HG03139 (cell line): ENCODE measurements around the gene PPM1E.
"Not testable (repeated sequence)": the region's sequence is repeated elsewhere in the genome, so short reads cannot be mapped to it uniquely, and the experiment has no call there.

ENCODE experiments used
- ATAC-seq: cut with Tn5 transposase; IDR thresholded peaks from one replicate; pipeline ENCODE4 v1.9.1; 2021; ENCODE audit not compliant: unreplicated experiment

PPM1E gene

DNA sequence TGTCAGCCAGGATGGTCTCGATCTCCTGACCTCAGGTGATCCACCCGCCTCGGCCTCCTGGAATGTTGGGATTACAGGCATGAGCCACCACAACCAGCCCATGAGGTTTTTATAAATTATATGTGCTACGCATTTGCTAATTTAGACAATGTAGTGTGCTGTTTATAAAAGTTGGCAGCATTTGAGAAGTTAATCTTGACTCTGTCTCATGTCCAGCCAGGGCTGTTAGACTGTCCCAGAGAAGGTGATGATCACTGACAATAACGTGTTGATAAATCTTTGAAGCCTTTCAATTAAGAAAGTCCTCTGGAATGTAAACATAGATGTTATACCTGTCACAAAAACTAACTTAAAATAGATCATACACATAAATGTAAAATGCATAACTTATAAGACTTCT lies 82.0 kb downstream of the PPM1E start:
- ATAC-seq: no peak

DNA sequence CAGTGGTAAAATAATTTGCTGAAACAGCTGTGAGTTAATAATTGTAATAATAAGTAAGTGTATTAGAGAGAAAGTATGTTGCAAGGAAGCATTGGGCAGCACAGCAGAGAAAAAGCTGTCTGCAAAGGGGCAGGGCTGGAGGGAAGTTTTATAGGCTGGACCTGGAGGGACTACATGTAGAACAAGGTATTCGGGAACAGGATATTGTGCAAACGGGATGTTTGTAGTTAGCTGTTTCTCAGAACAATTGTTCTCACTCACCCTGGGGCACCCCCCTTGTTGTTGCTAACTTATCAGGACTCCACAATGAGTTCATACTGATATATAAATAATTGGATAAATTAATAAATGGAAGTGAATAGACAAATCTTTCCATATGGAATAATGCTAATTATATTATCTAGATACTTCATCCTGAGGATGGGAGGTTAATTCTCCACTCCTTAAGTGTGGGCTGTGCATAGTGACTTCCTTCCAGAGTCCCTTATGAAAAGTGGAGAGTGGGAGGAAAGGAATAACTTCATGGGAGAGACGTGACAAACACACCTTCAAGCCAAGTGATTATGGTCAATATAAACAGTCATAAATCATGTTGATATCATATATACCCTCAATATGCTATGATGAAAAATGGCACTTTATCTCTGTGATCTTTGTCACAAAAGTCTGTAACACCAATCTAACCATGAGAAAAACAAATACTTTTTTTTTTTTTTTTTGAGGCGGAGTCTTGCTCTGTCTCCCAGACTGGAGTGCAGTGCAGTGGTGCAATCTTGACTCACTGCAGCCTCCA lies 85.4 kb downstream of the PPM1E start:
- no peak for ATAC-seq

DNA sequence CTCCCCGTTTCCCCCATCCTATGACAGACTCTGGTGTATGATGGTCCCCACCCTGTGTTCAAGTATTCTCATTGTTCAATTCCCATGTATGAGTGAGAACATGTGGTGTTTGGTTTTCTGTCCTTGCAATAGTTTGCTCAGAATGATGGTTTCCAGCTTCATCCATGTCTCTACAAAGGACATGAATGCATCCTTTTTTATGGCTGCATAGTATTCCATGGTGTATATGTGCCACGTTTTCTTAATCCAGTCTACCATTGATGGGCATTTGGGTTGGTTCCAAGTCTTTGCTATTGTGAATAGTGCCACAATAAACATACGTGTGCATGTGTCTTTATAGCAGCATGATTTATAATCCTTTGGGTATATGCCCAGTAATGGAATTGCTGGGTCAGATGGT lies 90.8 kb downstream of the PPM1E start:
- ATAC-seq: not testable (repeated sequence)

DNA sequence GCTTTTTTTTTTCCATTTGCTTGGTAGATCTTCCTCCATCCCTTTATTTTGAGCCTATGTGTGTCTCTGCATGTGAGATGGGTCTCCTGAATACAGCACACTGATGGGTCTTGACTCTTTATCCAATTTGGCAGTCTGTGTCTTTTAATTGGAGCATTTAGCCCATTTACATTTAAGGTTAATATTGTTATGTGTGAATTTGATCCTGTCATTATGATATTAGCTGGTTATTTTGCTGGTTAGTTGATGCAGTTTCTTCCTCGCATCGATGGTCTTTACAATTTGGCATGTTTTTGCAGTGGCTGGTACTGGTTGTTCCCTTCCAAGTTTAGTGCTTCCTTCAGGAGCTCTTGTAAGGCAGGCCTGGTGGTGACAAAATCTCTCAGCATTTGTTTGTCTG lies 94.5 kb downstream of the PPM1E start:
- ATAC-seq: not testable (repeated sequence)

DNA sequence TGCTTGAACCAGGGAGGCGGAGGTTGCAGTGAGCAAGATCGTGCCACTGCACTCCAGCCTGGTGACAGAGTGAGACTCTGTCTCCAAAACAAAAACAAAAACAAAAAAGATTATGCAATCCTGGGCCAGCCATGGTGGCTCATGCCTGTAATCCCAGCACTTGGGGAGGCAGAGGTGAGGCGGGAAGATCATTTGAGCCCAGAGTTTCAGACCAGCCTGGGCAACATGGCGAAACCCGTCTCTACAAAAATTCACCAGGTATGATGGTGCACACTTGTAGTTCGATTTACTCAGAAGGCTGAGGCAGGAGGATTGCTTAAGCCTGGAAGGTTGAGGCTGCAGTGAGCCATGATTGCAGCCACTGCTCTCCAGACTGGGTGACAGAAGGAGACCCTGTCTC lies 109.6 kb downstream of the PPM1E start:
- no peak for ATAC-seq

DNA sequence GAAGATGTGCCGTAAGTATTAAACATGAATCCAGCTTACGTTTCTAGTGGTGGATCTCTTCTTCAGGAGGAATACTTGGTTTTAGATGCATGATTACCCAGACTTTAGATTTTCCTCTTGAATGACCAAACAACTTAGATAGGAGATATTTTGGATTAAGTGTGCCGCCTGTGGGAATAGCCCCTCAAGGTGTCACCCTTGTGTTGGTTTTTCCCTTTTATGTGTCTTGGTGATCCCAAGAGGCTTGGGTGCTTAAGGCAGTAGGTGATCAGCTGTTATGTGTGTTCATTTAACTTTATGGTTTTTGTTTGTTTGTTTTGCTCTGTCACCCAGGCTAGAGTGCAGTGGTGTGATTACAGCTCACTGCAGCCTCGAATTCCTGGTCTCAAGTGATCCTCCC lies 115.1 kb downstream of the PPM1E start:
- ATAC-seq: no peak

DNA sequence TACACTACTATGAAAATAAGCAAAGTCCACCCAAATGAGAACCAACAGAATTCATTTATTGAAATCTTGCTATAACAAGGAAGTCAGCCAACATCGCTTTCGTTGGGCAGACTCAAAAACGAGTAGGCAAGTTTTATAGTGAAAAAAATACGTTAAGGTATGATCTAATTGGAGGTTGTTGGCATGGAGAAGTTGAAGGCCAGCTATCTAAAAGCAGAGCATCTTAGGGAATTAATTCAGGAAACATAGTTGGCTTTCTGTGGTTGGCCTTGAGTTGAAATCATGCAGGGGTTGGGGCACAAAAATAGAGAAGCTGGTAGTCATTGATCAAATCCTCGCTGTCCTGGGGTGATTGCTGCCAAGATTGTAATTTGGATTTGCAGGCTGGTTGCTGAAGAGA lies 118.3 kb downstream of the PPM1E start:
- no peak for ATAC-seq

DNA sequence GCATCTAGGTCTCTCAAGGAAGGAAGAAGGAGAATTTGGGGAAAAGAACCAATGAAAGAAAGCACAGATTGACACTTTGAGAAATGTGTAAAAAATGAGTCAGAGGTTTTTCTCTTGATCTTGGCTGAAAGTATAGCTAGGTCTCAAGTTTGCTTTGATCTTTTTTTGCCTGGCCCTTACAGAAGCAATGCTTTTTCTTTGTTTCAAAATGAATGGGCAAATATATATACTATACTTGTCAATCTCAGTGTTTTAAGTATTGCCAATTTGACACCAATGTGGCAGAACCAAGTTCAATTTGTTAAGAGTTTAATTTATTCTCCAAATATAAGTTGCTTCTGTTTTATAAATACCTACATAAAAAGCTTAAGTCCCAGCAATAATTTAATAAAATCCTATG lies 119.6 kb downstream of the PPM1E start:
- ATAC-seq: no peak

DNA sequence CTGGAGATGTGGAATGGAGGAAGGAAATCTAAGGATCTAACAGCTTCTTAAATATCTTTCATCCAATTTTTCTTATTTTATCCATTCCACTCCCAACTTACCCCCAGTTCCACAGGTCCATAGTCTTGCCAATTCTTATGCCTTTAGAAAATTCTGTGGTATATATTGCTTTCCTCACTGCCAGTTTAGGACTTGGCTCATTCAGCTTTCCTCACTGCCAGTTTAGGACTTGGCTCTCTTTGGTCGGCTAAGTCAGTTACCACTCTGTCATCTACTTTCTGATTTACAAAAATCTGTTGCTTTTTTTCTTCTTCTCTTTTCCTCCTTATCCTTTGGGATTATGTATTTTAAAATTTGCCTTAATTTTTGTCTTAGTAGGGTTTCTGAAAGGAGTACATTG lies 128.5 kb downstream of the PPM1E start:
- ATAC-seq: no peak

DNA sequence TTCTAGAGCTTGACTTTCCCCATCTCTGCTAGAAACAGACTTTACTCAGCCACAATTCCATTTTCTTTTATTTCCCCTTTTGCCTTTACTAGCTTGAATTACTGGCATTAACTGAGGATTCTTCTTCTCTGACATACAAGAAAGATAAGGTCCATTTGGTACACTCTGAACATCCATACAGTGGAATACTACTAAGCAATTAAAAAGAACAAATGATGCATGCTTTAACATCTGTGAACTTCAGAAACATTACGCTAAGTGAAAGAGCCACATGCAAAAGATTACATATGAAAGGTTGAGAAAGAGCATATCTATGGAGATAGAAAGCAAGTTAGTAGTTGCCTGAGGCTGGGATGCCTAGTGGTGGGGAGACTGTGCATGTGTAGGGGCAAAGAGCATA lies 130.9 kb downstream of the PPM1E start:
- ATAC-seq: no peak

DNA sequence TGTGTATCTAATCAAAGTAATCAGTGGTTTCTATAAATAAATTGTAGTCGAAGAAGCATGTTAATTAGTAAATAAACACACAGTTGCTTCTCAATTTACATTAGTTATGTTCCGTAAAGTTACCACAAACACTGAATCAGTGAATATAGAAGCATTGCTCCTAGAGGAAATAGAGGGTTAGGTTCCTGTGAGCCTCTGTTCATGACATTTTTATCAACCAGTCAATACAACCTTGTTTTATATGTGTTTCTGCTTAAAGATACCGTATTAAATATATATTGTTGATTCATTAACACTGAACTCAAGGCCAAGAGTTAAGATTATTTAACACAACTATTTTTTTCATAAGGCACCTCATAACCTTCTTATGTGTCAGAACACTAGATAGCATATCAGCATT lies 134.3 kb downstream of the PPM1E start:
- ATAC-seq: no peak

DNA sequence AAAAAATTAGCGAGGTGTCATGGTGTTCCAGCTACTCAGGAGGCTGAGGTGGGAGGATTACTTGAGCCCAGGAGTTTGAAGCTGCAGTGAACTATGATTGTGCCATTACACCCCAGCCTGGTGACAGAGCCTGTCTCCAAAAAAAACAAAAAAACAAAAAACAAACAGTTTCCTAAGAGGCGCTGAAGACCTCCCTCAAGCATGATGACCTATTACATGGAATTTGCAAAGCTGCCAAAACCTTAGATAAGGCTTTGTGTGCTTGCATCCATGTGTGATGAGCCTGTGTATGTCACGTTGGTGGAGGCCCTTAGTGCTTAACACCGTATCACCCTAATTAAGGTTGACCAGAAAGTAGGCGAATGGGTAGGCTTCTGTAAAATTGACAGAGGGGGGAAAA lies 143.5 kb downstream of the PPM1E start:
- ATAC-seq: no peak

DNA sequence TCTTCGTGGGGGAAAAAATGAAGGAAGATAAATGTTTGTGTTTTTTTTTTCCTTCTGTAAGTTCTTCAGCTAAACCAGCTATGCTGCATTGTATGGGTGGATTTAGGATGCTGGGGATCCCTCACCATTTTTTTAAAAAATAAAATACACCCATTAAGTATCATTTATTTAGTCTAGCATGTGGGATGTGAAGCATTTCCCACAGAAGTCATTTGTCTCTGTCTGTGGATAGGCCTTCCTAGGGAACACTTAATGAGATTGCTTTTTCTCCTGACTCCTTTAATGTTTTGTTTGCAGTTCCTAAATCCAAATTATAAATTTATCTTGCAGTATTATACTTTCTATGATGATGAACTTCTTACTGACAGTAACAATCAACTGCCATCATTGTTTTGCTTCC lies 146.7 kb downstream of the PPM1E start:
- no peak for ATAC-seq

DNA sequence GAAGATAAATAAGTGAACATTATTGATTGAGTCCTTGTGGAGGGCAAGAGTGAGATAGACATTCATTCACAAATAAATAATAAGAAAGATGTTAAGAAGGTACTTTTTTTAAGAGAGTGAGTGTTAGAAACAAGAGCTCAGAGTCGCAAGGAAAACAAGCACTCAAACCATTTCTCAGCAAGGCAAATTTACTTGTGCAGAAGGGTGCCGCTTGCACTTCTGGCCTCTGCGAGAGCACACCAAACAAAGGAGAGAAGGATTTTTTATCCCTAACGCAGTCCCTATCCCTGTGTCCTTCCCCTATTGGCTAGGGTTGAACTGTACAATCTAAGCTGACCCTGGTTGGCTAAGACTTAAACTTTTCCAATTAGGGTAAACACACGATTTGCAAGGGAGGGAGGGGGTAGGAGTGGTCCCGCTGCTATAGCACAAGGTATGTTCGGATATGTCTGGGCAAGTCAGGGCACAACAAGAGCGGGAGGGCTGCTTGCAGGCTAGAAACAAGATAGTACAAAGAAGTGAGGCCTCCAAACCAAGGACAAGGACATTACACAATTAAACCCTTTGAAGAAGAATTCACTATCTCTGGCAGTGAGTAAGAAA lies 156.2 kb downstream of the PPM1E start:
- no peak for ATAC-seq

DNA sequence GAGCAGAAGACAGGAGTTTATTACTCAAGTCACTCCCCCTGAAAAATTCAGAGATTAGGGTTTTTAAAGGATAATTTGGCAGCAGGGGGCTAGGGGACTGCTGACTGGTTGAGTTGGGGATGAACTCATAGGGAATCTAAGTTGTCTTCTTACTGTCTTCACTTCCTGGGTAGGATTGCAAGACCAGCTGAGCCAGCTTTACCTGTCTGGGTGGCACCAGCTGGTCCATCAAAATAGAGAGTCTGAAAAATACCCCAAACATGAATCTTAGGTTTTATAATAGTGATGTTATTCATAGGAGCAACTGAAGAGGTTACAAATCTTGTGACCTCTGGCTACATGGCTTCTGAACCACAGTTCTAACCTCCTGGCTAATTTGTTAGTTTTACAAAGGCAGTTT lies 157.9 kb downstream of the PPM1E start:
- no peak for ATAC-seq

DNA sequence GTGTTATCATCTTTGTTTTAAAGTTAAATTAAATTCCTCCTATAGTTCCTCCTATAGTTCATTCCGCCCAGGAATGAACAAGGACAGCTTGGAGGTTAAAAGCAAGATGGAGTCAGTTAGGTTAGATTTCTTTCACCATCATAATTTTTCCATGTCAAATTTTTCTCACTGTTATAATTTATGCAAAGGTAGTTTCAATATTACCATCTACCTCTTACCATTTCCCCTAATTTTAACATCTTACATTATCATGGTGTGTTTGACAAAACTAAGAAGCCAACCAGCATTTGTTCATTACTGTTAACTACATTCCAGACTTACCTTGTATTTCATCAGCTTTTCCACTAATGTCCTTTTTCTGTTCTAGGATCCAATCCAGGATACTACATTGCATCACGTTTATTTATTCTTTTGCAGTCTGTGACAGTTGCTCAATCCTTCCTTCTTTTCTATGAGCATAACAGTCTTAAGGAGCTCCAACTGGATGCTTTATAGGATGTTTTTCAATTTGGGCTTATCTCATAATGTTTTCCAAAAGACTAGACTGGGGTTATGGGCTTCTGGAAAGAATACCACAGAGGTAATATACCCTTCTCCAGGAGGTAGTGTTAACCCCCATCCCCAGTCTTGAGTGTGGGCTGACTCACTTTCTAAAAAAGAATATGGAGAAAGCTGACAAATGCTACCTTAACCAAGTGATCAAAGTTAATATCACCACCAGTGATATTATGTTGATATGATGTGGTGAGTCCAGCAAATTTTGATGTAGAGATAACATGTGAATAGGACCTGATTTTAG lies 158.5 kb downstream of the PPM1E start:
- ATAC-seq: no peak

DNA sequence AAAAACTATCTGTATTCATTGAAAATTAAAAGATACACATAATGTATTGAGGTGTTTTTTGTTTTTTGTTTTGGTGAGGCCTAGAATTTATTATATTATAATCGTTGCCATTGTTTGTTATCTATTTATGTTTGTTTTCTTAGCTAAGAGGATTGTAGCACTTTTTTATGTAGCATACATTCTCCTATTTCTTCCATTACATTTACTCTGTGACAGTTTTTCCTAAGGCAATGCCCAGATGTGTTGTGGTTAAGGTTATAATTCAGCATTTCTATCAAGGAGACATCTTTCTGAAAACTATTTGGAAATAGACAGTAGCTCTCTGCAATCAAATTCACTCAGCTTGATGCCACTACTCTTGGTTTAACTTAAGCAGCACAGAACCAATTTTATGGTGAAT lies 161.6 kb downstream of the PPM1E start:
- ATAC-seq: no peak

DNA sequence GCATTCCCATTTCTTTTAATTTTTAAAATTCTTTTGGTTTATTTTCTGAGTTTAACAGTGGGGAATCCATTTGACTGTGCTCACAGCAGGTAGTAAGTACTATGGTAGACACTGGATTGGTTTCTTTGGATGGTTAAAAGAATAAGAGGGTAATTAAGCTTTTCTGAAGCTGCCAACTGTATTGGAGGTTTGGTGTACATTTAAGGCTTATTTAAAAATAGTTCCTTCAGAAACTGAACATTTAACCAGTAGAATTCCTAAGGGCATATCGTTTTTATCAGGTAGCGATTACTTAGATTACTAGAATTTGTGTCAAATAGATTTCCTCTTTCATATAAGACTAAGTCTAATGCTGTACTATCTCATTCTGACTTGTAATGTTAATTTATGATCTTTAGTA lies 162.4 kb downstream of the PPM1E start:
- ATAC-seq: no peak

DNA sequence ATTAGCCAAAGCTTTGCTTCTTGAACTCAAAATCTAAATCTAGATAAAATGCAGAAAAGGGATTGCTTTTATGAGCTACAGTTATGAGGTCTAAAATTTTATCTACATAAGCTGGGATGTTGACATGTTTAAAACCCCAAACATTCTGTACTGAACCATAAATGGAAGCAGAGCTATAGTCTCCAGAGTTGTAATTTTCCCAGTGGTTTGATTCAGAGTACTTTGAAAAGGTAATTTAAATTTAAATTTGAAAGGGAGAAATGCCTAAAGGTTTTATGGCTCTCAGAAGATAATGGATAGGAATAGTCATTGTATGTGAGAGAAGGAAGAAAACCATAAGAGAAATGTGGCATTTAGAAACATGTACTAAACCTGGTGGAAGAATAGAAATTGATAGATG lies 163.2 kb downstream of the PPM1E start:
- ATAC-seq: no peak

DNA sequence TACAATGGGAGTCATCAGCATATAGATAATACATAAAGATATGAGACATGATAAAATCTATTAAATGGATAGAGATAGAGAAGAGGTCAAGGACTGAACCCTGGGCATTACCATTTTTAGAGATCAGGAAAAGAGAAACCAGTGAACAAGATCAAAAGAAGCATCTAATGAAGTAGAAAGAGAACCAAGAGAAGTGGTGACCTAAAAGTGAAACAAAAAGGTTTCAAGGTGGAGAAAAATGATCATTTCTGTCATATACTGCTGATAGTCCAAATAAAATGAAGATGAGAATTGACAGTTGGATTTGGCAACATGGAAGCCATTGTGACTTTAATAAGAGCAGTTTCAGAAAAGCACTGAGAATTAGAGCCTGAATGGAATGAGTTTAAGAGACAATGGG lies 165.1 kb downstream of the PPM1E start:
- no peak for ATAC-seq

DNA sequence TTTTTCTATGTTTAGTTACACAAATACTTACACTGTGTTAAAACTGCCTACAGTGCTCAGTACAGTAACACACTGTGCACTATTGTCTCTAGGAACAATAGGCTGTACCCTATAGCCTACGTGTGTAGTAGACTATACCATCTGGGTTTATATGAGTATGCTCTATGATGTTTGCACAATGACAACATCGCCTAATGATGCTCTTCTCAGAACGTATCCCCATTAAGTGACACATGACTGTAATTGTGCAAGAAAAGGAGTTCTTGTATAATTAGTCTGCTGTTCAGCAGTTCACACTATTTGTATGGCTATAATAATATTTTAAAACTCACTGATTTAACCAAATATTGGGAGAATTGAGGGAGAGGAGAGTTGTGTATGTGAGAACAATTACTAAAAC lies 177.3 kb downstream of the PPM1E start:
- ATAC-seq: no peak

DNA sequence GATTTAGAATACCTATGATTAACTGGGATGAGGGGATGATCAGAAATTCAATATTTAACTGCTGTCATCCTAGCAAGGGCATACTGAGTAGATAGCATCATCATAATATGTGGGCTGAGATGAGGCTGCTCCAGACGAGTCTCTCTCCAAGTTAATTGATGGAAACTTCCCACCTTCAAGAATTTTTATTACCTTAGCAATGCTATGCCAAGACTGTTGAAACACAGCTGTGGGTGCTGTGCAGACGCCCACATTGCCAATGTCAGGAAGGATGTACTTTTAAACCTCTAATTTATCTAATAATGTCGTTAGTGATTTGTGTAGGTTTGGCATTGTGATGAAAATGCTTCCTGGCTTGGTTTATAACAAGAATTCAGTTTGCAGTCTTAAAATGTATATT lies 180.6 kb downstream of the PPM1E start:
- ATAC-seq: no peak
